CD4-positive, alpha-beta T cell treated with Interleukin-6 for 4 hours (primary cell): Measurements from ENCODE around the gene OIP5.
"Not testable (repeated sequence)": the region's sequence is repeated elsewhere in the genome, so short reads cannot be mapped to it uniquely, and the experiment has no call there.

ENCODE experiments used
- DNase-seq: peaks from one replicate; pipeline ENCODE4 v3.0.0-alpha.2; 2020; ENCODE audit warnings: mixed read lengths

OIP5 gene

DNA sequence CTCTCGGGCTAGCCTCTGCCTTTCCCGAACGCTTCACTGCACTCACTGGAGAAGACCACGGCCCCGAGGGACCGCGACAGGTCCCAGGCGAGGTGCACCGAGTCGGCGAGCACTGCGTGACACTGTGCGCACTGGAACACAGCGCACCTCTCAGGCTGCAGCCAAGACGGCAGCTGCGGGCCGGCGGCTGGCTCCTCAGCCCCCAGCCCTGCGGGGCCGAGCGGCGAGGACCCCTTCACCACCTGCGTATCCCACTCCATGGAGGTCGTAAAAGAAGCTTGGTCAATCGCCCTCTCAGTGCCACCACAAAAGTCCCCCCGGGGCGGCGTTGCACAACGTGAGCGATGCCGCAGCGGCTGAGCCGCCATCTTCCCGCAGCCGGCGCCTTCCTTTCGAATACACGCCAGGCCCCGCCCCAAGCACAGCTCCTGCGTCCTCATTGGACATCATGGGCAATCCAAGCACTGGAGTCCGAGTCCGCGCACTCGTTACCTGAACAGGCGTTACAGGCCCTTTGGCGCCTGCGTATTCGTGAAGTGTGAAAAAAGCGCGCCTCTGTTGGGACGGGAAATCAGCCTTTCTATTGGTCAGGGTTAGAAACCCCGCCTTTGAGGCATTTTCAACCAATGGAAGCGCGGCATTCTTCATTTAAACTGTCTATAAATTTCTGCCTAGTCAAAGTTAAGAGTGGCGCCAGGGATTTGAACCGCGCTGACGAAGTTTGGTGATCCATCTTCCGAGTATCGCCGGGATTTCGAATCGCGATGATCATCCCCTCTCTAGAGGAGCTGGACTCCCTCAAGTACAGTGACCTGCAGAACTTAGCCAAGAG is at the start of gene OIP5, which contains the start of gene NUSAP1:
OIP5 (minus strand) TSS at position 398 of the 832 bp plus-strand sequence; CDS start at position 368, 30 bp downstream.
NUSAP1 (plus strand) TSS at position 688 of the 832 bp plus-strand sequence; CDS start at position 765, 77 bp downstream.
- peak; percentile 98 for DNase-seq

DNA sequence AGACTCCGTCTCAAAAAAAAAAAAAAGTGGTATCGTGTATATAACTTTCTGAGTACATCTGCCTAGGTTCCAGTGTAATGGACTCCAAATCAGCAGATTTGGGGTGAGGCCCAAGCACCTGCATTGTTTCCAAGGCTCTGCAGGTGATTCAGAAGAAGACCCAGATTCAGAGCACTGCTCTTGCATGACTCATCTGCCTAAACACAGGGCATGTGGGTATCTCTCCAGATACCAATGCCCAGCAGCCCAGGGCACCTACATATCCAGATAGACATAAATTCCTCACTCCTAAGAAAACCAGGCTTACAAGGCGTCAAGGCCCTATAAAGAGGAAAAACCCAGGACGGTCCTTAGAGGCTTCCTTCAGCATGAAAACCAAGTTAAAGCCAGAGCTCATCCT is 45.6 kb upstream of the OIP5 start:
- no peak for DNase-seq

- no peak for DNase-seq
Observed at GRCh38 chr15:41367418-41367817, 35.0 kb upstream of the OIP5 start.

GRCh38 chr15:41354371-41354770 is 22.0 kb upstream of the OIP5 start:
- DNase-seq: no peak

DNA sequence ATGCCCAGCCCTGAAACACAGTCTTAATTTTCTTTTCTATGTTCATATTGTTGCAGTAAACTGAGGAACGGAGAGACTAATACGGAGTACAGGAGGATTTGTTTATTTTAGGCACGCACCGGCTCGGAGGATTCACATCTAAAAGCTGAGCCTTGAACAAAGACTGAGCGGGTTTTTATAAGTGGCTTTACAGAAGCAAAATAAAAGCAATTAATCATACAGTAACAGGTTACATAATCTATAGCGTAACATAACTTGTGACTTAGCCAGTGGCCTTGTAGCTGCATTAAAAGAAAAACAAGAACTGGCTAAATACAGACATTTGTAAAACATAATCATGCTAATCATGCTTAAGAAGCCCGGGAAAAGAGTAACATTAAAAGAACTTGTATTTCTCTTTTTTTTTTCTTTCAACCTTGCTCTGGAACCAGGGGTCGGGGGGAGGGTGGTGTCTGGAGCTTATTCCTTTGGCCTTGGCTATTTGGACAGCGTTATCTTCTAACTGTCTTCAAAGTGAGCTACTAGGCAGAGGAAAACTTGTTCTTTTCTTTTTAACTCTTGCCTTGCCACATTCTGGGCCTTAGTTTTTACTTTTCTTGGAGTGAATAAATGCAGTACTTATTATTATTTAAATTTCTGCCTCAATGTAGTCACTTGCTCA is 17.8 kb upstream of the OIP5 start:
- DNase-seq: no peak

DNA sequence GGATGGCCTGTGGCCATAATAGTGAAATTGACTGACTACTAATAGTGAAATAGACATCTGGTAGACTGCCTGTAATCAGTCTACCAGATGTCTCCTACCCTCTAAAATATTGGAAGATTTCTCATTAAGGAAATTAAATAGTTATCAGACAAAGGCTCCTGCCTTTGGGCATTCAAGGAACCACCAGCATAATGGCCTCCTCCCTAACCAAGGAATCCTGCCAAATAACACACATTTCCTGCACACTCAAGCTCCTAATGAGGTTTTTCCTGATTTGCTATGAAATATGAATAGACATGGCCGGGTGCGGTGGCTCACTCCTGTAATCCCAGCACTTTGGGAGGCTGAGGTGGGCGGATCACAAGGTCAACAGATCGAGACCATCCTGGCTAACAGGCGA is 14.8 kb upstream of the OIP5 start:
- DNase-seq: no peak

DNA sequence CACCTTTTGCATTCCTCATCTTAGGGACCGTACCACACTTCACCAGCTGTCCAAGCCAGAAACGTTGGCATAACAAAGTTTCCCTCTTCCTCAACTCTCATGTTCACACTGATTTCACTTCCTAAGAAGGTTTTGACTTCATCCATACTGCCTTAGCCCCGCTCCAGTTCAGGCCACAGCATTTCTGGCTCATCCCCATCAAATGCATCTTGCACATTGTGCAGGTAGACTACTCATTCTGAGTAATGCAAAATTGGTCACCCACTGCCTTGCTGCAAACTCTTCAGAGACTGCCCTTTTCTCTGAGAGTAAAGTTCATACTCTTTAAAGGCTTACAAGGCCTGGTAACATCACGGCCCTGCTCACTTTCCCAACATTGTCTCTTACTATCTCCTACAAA is 9.1 kb upstream of the OIP5 start:
- no peak for DNase-seq

GRCh38 chr15:41340189-41340695 is 7.9 kb upstream of the OIP5 start:
- DNase-seq: no peak

- no peak for DNase-seq
Observed at GRCh38 chr15:41337631-41338522, 5.5 kb upstream of the OIP5 start.

DNA sequence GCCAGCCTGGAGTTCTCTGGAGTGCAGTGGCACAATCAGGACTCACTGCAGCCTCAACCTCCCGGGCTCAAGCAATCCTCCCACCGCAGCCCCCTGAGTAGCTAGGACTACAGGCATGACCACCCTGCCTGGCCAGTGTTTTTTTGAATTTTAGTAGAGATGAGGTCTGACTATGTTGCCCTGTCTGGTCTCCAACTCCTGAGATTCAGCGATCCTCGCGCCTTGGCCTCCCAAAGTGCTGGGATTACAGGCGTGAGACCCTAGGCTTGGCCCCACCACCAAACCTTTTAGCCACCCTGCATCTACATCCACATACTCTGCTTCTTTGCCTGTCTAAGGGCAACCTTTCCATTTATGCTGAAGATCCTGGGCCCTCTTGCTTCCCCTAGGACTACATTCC is 4.7 kb upstream of the OIP5 start:
- no peak for DNase-seq

- no peak for DNase-seq
Observed at GRCh38 chr15:41336549-41336948, 4.2 kb upstream of the OIP5 start.

DNA sequence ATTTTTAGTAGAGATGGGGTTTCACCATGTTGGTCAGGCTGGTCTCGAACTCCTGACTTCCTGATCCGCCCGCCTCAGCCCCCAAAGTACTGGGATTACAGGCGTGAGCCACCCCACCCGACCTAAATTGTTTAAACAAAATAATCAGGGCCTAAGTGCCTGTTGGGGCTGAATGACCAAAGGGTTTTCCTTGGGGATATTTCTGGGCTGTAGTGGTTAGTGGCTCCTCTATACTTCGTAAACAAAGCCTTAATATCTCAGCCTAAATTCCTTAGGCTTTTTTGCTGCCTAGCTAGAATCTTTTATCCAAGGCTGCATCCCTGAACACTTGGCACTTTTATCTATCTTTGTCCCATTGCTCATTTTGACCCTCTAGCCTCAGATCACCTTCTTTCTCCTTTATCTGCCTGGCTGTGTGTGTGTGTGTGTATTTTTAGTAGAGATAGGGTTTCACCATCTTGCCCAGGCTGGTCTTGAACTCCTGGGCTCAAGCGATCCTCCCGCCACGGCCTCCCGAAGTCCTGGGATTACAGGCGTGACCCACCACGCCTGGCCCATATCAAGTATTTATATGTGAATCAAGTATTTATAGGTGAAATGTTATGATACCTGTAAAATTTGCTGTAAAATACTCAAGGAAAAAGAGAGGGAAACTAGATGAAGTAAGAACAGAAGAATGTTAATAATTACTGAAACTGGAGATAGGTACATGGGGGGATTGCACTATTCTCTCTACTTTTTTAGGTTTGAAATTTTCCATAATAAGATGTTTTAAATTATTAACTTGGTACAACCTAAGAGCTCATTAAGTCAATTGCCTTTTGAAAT is 2.1 kb upstream of the OIP5 start:
- no peak for DNase-seq

- DNase-seq: no peak
Observed at GRCh38 chr15:41333026-41333562, 703 bp upstream of the OIP5 start.

GRCh38 chr15:41331833-41332193 is 578 bp downstream of the OIP5 start:
- DNase-seq: no peak

- no peak for DNase-seq
Observed at GRCh38 chr15:41331281-41331680, 1.1 kb downstream of the OIP5 start.

- no peak for DNase-seq
Observed at GRCh38 chr15:41323611-41324010, 8.8 kb downstream of the OIP5 start.

GRCh38 chr15:41320805-41321330 is 11.5 kb downstream of the OIP5 start:
- DNase-seq: not testable (repeated sequence)

DNA sequence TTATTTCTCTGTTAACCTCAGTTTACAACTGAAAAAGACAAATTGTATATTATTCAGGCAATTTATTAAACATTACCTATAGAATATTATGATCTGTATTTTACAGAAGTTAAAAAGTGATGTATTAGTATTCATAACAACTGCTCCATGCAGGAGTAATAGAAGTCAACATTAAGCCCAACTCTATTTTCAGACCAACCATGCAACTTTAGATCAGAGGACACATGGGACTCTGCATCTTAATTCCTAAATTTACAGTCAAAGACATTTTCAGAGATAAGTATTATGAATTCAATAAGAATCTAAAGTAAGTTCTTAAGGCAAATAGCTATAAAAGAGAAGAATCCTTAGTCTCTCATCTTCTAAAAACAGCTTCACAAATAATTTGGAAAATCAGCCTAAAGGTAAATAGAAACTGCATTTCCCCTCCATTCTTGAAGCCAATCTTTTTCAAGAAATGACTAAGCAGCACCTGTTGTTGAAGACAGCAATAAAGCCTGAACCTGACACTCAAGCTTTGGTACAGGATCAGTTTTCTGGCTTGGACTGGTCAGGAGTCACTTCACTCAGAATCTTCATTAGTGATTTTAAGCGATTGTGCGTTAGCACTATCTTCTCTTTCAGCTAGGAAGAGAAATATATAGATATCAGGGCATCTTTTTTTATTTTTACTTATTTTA is 23.0 kb downstream of the OIP5 start:
- DNase-seq: no peak

DNA sequence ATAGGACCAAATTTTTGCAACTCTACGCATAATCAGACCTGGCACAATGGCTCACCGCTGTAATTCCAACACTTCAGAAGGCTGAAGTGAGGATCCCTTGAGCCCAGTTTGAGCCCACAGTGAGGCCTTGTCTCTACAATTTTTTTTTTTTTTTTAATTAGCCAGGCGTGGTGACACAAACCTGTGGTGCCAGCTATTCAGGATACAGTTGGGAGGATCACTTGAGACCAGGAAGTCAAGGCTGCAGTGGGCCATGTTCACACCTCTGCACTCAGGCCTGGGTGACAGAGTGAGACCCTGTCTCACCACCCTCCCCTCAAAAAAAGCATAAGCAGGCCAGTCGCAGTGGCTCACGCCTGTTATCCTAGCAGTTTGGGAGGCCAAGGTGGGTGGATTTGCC is 24.7 kb downstream of the OIP5 start:
- DNase-seq: no peak

DNA sequence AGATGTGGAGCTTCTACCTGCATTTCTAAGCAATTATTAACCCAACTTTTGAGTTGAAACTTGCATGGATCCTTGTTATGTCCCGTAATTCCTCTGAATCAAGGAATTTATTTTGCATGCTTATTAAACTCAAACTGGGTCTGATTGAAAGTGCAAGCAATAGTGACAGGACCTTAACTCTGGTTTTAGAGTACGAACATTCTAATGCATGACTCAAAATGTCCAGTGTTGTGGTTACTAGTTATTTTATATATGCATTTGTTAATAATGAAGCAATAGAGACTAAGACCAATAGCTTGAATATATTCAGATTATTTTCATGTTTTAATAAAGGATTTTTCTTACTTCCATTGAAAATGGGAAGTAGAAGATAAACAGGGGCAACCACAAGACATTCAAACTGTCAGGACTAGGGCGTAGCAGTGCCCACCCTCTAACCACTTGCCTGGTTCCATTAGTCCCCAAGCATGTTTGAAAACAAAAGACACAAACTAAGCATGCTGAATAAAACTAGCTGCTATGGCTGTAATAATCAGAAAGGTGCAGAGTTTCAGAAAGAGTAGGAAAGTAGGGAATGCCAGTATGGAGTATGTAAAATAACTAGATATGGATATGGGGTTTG is 28.1 kb downstream of the OIP5 start:
- no peak for DNase-seq
